Suprapubic skin (tissue), 3 donors: ENCODE results near the gene ANKRD60.

ENCODE experiments used
- POLR2A ChIP-seq, 2 donors: fragments of 450-650 bp; IDR thresholded peaks; one replicate each; pipeline ENCODE4 v1.6.1; 2017; ENCODE audit warnings: antibody characterized with exemption in 2 of 2, mild to moderate bottlenecking in 2 of 2, moderate library complexity in 2 of 2
- TF ChIP-seq, protein P1 (sequence below), 2 donors: fragments of 200-600 bp in 1 of 2; fragments of 450-650 bp in 1 of 2; sonication (generic) in 1 of 2; IDR thresholded peaks; one replicate each; pipeline ENCODE4 v1.5.1; 2016 to 2019; ENCODE audit warnings: antibody characterized with exemption in 2 of 2, mild to moderate bottlenecking in 1 of 2, moderate library complexity in 1 of 2

- TF ChIP-seq, protein P1, sequence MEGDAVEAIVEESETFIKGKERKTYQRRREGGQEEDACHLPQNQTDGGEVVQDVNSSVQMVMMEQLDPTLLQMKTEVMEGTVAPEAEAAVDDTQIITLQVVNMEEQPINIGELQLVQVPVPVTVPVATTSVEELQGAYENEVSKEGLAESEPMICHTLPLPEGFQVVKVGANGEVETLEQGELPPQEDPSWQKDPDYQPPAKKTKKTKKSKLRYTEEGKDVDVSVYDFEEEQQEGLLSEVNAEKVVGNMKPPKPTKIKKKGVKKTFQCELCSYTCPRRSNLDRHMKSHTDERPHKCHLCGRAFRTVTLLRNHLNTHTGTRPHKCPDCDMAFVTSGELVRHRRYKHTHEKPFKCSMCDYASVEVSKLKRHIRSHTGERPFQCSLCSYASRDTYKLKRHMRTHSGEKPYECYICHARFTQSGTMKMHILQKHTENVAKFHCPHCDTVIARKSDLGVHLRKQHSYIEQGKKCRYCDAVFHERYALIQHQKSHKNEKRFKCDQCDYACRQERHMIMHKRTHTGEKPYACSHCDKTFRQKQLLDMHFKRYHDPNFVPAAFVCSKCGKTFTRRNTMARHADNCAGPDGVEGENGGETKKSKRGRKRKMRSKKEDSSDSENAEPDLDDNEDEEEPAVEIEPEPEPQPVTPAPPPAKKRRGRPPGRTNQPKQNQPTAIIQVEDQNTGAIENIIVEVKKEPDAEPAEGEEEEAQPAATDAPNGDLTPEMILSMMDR (IDR thresholded peaks at IDR 0.05): no peak
- no peak for TF ChIP-seq POLR2A (IDR thresholded peaks at IDR 0.05)
Observed at GRCh38 chr20:58223358-58223941, 5.0 kb downstream of the ANKRD60 start.
